GM10847 (cell line): ENCODE measurements around the gene NEDD8.

Experiments
- POLR2A ChIP-seq: IDR thresholded peaks from 2 replicates; pipeline ENCODE4 v1.6.1; 2011; ENCODE audit not compliant: insufficient read length; ENCODE audit errors: extremely low read depth

Gene NEDD8

GRCh38 chr14:24196071-24197055 lies 35.8 kb downstream of the NEDD8 start:
- no peak for TF ChIP-seq POLR2A

GRCh38 chr14:24195186-24196070 lies 36.7 kb downstream of the NEDD8 start, which contains the start of gene TM9SF1:
TM9SF1 (minus strand) TSS chr14:24195441; CDS start chr14:24195019, 422 bp downstream.
- TF ChIP-seq POLR2A = peak; percentile 56

DNA sequence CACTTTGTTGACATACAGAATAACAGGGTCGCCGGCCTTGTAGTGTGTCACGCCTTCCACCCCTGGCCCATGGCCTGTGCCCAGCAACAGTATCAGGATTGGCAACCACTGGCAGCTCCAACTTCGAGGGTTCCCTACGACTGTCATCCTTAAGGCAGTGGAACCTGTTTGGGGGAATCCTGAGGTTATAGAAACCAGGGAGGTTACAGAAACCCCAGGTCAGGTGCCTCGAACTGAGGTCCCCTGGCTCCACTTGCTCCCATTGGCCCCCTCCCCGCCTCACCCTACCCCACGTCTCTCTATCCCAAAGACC lies 37.3 kb downstream of the NEDD8 start:
- no peak for TF ChIP-seq POLR2A

- TF ChIP-seq POLR2A = no peak
These were observed 37.8 kb downstream of the NEDD8 start for GRCh38 chr14:24194186-24194872.

DNA sequence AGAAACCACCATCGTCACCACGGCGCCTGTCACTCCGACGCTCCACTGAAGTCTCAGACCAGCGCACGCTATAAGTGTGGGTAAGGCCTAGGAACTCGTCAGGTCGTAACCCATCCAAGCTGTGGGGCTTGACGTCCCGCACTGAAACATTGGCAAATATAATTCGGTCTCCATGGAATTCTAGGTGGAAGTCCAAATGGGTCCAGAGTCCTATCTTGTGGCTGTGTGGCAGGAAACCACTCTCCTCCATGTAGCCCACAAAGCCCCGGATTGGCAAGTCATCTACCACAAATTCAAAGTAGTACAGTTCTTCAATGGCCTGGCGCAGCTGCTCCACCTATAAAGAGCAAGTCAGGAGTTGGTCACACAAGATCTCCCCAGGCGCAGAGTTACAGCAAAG lies 39.2 kb downstream of the NEDD8 start:
- TF ChIP-seq POLR2A = no peak

DNA sequence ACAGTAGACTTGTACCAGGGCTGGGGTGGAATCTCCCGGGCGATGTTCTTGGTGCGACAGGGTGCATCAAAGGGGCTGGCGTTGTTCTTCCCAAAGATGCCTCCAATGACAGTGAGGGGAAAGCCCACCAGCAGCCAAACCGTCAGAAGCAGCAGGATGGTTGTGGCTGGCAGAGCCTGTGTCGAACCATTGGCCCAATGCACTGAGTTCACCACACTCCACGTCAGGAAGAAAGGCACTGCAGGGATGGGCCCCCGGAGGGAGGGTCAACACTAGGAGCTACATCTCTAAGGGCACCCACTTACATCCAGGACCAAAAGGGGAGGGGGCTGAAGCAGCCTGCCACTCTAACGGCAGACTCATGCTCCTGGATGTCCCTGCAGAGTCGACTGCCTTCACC lies 41.8 kb downstream of the NEDD8 start:
- no peak for TF ChIP-seq POLR2A

GRCh38 chr14:24189460-24189859 lies 42.7 kb downstream of the NEDD8 start:
- TF ChIP-seq POLR2A = no peak

- TF ChIP-seq POLR2A = no peak
These were observed 43.1 kb downstream of the NEDD8 start for GRCh38 chr14:24189059-24189375.

DNA sequence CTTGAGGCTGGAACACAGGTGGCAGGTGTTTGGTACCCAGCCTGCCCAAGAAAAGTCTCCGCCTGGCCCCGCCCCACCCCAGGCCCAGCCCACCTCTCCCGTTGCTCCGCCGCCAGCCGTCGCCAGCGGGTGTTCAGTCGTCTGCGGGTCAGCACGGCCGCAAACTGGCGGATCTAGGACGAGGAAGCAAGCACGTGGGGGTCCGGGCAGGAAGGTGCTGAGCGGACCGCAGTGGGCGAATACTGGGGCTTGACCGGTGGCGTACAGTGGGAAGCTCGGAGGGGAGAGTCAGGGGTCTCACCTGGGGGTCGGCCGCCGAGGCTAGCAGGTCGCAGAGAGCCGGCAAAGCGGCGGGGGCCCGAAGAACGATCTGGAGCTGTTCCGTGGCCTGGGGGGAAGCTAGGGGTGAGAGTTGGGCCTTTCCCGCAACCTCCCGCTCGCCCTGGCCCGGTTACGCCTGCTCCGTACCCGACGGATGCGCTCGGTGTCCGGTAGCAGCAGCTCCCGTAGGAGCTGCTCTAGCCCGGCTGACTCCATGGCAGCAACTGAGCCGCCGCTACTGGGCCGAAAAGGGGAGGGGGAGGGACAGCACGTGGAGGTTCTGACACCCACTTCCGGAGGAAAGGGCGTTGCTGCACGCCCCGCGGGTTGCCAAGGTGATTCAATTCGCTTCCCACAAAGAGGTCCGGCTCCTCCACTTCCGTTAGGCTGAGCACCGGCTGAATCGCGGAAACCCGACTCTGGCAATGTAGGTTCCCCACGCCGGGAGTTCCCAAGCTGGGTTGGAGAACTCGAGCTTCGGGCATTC lies 43.7 kb downstream of the NEDD8 start, which contains the start of gene IPO4:
Gene IPO4 (minus strand): TSS at position 566 of the 808 bp plus-strand sequence. CDS start 29 bp downstream, at position 537.
- peak; percentile 67 for TF ChIP-seq POLR2A

DNA sequence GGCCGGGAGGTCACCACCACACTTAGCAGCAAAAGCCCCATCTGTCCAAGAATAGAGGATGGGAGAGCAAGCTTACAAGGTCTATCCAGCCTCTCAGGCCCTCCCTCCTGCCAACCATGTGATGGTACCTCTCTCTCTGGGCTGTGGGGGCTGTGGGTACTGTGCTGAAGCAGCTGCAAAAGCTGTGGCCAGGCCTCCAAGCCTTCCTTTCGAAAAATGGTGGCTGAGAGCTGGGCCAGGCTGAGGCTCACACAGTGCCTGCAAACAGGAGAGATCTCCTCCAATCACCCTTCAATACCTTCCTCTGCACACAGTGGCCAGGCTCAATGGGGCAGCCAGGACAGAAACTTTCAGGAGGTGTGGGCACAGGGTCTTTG lies 44.6 kb downstream of the NEDD8 start:
- TF ChIP-seq POLR2A = no peak

- no peak for TF ChIP-seq POLR2A
These were observed 45.2 kb downstream of the NEDD8 start for GRCh38 chr14:24186831-24187538.

- no peak for TF ChIP-seq POLR2A
These were observed 46.4 kb downstream of the NEDD8 start for GRCh38 chr14:24185741-24186140.

- TF ChIP-seq POLR2A = no peak
These were observed 47.1 kb downstream of the NEDD8 start for GRCh38 chr14:24185026-24185425.
